Measurements from ENCODE around the gene ST3GAL6. TPM values are rescaled to one million over a fixed set of nuclear protein-coding genes. Genes with fewer than 3 reads are reported as not detected.

ST3GAL6 gene
- total and polyA plus RNA-seq, 2 of the 13 experiments (the other 11 are each of a cell fraction or from before 2014, with no cell fraction given) = 17.5 to 23.2 TPM

GRCh38 chr3:98786364-98787006 is 23.3 kb downstream of the ST3GAL6 start (continued):
- 0 out of 2 replicates have a peak, but pooled peaks have one; percentile 26 for TF ChIP-seq ZMYM3 (CRISPR knock-in tag; IDR thresholded peaks at IDR 0.05)
- TF ChIP-seq ATF3 (CRISPR knock-in tag; IDR thresholded peaks at IDR 0.05) = no peak
- TF ChIP-seq HNF1B (CRISPR knock-in tag; IDR thresholded peaks at IDR 0.05) = no peak
- peak; percentile 65; the same call in 1 of the 2 replicates for TF ChIP-seq FOXJ3 (CRISPR knock-in tag; IDR thresholded peaks at IDR 0.05; ENCODE audit: borderline replicate concordance)
- TF ChIP-seq FLYWCH1 (CRISPR knock-in tag; IDR thresholded peaks at IDR 0.05) = no peak
- no peak for TF ChIP-seq NFATC3 (CRISPR knock-in tag; IDR thresholded peaks at IDR 0.05)
- TF ChIP-seq ZFP82 (CRISPR knock-in tag; IDR thresholded peaks at IDR 0.05; ENCODE audit: borderline replicate concordance) = no peak
- no peak for TF ChIP-seq PHF8 (CRISPR knock-in tag; IDR thresholded peaks at IDR 0.05)
- TF ChIP-seq ZBTB39 (CRISPR knock-in tag; IDR thresholded peaks at IDR 0.05) = no peak
- no peak for TF ChIP-seq ZNF713 (CRISPR knock-in tag; IDR thresholded peaks at IDR 0.05)
- 0 out of 2 replicates have a peak, but pooled peaks have one; percentile 38 for TF ChIP-seq POGK (CRISPR knock-in tag; conservative IDR thresholded peaks at IDR 0.05)
- peak; percentile 63; the same call in 1 of the 2 replicates for TF ChIP-seq ZNF331 (CRISPR knock-in tag; IDR thresholded peaks at IDR 0.05)
- TF ChIP-seq MXD1 (CRISPR knock-in tag; IDR thresholded peaks at IDR 0.05) = no peak
- no peak for TF ChIP-seq ZNF790 (CRISPR knock-in tag; IDR thresholded peaks at IDR 0.05; ENCODE audit: borderline replicate concordance)
- no peak for TF ChIP-seq ZNF468 (CRISPR knock-in tag; IDR thresholded peaks at IDR 0.05)
- no peak for TF ChIP-seq EZH2 (conservative IDR thresholded peaks at IDR 0.05; ENCODE audit: low read depth, low read length)
- no peak for TF ChIP-seq ZNF343 (CRISPR knock-in tag; IDR thresholded peaks at IDR 0.05)
- TF ChIP-seq PRDM10 (CRISPR knock-in tag; IDR thresholded peaks at IDR 0.05; ENCODE audit: low read depth) = no peak
